PFSK-1 (cell line): ENCODE measurements around the gene ZNF831.

Source experiments
- REST ChIP-seq, 2 experiments: IDR thresholded peaks; 2 replicates each; pipeline versions ENCODE4 v1.6.1 to v1.8.0; 2011 to 2012; ENCODE audit warnings: low read depth in 2 of 2, low read length in 2 of 2, control low read depth in 1 of 2, inconsistent platforms in 1 of 2, mild to moderate bottlenecking in 1 of 2, moderate library complexity in 1 of 2; ENCODE audit not compliant: insufficient read depth in 1 of 2
- SIN3A ChIP-seq: IDR thresholded peaks from 2 replicates; pipeline ENCODE4 v1.6.1; 2012; ENCODE audit warnings: mild to moderate bottlenecking, low read length, moderate library complexity, borderline replicate concordance; ENCODE audit not compliant: insufficient read depth

- TF ChIP-seq SIN3A (no peak), REST (IDR thresholded peaks at IDR 0.05; ENCODE audit: insufficient read depth in 1 of 2, low read depth in 2 of 2, low read length in 2 of 2) (no peak)
Measured at GRCh38 chr20:59159091-59159490, 4.5 kb upstream of the ZNF831 start.
